Suprapubic skin (tissue), 4 donors: ENCODE measurements around the gene GFER. TPM values are rescaled to one million over a fixed set of nuclear protein-coding genes. Genes with fewer than 3 reads are reported as not detected.

Experiments
- DNase-seq, 2 donors: peaks; one replicate each; pipeline ENCODE4 v3.0.0-alpha.2; 2019; ENCODE audit warnings: low spot score in 2 of 2
- H3K27ac ChIP-seq: fragments of 200-600 bp; sonication (generic); one replicate; pipeline ENCODE4 v1.5.1; 2019
- H3K27me3 ChIP-seq: fragments of 200-600 bp; sonication (generic); one replicate; pipeline ENCODE4 v1.5.1; 2019
- H3K36me3 ChIP-seq: fragments of 200-600 bp; sonication (generic); one replicate; pipeline ENCODE4 v1.5.1; 2019
- H3K4me1 ChIP-seq: fragments of 200-600 bp; sonication (generic); one replicate; pipeline ENCODE4 v1.5.1; 2019
- H3K4me3 ChIP-seq: fragments of 200-600 bp; sonication (generic); one replicate; pipeline ENCODE4 v1.5.1; 2019; ENCODE audit warnings: mild to moderate bottlenecking
- H3K9me3 ChIP-seq: fragments of 200-600 bp; sonication (generic); one replicate; pipeline ENCODE4 v1.5.1; 2019
- CTCF ChIP-seq, 2 donors: fragments of 200-600 bp in 1 of 2; fragments of 450-650 bp in 1 of 2; sonication (generic) in 1 of 2; IDR thresholded peaks; one replicate each; pipeline ENCODE4 v1.5.1; 2016 to 2019; ENCODE audit warnings: antibody characterized with exemption in 2 of 2, mild to moderate bottlenecking in 1 of 2, moderate library complexity in 1 of 2
- EP300 ChIP-seq: sonication (generic); formaldehyde crosslinking; IDR thresholded peaks from one replicate; pipeline ENCODE4 v1.6.1; 2017; ENCODE audit warnings: antibody characterized with exemption
- POLR2A ChIP-seq, 2 donors: fragments of 450-650 bp; IDR thresholded peaks; one replicate each; pipeline ENCODE4 v1.6.1; 2017; ENCODE audit warnings: antibody characterized with exemption in 2 of 2, mild to moderate bottlenecking in 2 of 2, moderate library complexity in 2 of 2
- POLR2AphosphoS5 ChIP-seq, 3 donors: sonication (generic); formaldehyde crosslinking; IDR thresholded peaks; one replicate each; pipeline ENCODE4 v1.6.1; 2017; ENCODE audit warnings: antibody characterized with exemption in 3 of 3
- WGBS: methylation state at CpG from one replicate; pipeline ENCODE4 v1.1.5; 2018; 5-methylcytosine and 5-hydroxymethylcytosine counted together
- total RNA-seq, 4 donors: library from RNA; depleted of rRNA; stranded (reverse); fragments of >200 nt; gene quantifications; one replicate each; pipeline ENCODE4 v1.1.0, GENCODE V29; 2016

Gene GFER
- total RNA-seq, 4 donors from 2014 or later: 7.0 to 11.2 (median 9.5) TPM

GRCh38 chr16:1982013-1982433 is 2.0 kb upstream of the GFER start:
- TF ChIP-seq CTCF (IDR thresholded peaks at IDR 0.05): no peak
- TF ChIP-seq POLR2AphosphoS5 (IDR thresholded peaks at IDR 0.05): no peak
- no peak for TF ChIP-seq EP300
- no peak for TF ChIP-seq POLR2A (IDR thresholded peaks at IDR 0.05)
- Histone ChIP-seq H3K27me3 (peaks cover 29% of the 10 kb centered on the region), H3K36me3 (peaks cover 27% of the 10 kb centered on the region), H3K4me3 (no peak overlapping the region), H3K4me1 (peaks cover 66% of the 10 kb centered on the region), H3K27ac (no peak overlapping the region), H3K9me3 (no peaks in the 10 kb centered on the region)
- no peak for DNase-seq
- WGBS: 38% methylated on average over 3 of the region's 5 CpGs

GRCh38 chr16:1982991-1983543 is 926 bp upstream of the GFER start:
- H3K27me3 ChIP-seq: peaks cover 22% of the 10 kb centered on the region
- peak overlapping the region; percentile 74 for H3K27ac ChIP-seq
- H3K4me1 ChIP-seq: peaks cover 66% of the 10 kb centered on the region
- TF ChIP-seq EP300 (no peak), CTCF (IDR thresholded peaks at IDR 0.05) (no peak), POLR2A (IDR thresholded peaks at IDR 0.05) (no peak), POLR2AphosphoS5 (IDR thresholded peaks at IDR 0.05) (no peak)
- peaks cover 17% of the 10 kb centered on the region for H3K36me3 ChIP-seq
- no peak for DNase-seq
- peak overlapping the region; percentile 74 for H3K4me3 ChIP-seq
- no peaks in the 10 kb centered on the region for H3K9me3 ChIP-seq
- WGBS: 30% methylated on average over 19 of the region's 19 CpGs

GRCh38 chr16:1984347-1985225 is 593 bp downstream of the GFER start:
- Histone ChIP-seq H3K27me3 (peaks cover 21% of the 10 kb centered on the region), H3K36me3 (peaks cover 12% of the 10 kb centered on the region), H3K9me3 (no peaks in the 10 kb centered on the region), H3K4me1 (peaks cover 58% of the 10 kb centered on the region), H3K4me3 (peak overlapping the region; percentile 74), H3K27ac (peak overlapping the region; percentile 74)
- no peak for TF ChIP-seq CTCF (IDR thresholded peaks at IDR 0.05)
- 19% methylated on average over 15 of the region's 58 CpGs for WGBS
- no peak for DNase-seq

- DNase-seq: no peak
- Histone ChIP-seq H3K27me3 (peaks cover 30% of the 10 kb centered on the region), H3K4me1 (peaks cover 57% of the 10 kb centered on the region), H3K27ac (no peak overlapping the region), H3K9me3 (no peaks in the 10 kb centered on the region), H3K36me3 (peaks cover 12% of the 10 kb centered on the region), H3K4me3 (no peak overlapping the region)
- WGBS: 81% methylated on average over 13 of the region's 14 CpGs
- TF ChIP-seq CTCF (IDR thresholded peaks at IDR 0.05) (no peak), POLR2A (IDR thresholded peaks at IDR 0.05) (no peak), POLR2AphosphoS5 (IDR thresholded peaks at IDR 0.05) (no peak), EP300 (no peak)
These were observed 1.6 kb downstream of the GFER start for GRCh38 chr16:1985466-1986150.

GRCh38 chr16:1987198-1987597 is 3.2 kb downstream of the GFER start:
- H3K27me3 ChIP-seq: peaks cover 28% of the 10 kb centered on the region
- DNase-seq: no peak
- H3K36me3 ChIP-seq: peaks cover 12% of the 10 kb centered on the region
- no peaks in the 10 kb centered on the region for H3K9me3 ChIP-seq
- WGBS: 95% methylated on average over 9 of the region's 10 CpGs
- no peak overlapping the region for H3K4me3 ChIP-seq
- H3K4me1 ChIP-seq: peaks cover 62% of the 10 kb centered on the region
- TF ChIP-seq POLR2AphosphoS5 (IDR thresholded peaks at IDR 0.05) (no peak), EP300 (no peak), CTCF (IDR thresholded peaks at IDR 0.05) (no peak), POLR2A (IDR thresholded peaks at IDR 0.05) (no peak)
- no peak overlapping the region for H3K27ac ChIP-seq
